Measurements from ENCODE around the gene MAP2K3.

Gene MAP2K3

DNA sequence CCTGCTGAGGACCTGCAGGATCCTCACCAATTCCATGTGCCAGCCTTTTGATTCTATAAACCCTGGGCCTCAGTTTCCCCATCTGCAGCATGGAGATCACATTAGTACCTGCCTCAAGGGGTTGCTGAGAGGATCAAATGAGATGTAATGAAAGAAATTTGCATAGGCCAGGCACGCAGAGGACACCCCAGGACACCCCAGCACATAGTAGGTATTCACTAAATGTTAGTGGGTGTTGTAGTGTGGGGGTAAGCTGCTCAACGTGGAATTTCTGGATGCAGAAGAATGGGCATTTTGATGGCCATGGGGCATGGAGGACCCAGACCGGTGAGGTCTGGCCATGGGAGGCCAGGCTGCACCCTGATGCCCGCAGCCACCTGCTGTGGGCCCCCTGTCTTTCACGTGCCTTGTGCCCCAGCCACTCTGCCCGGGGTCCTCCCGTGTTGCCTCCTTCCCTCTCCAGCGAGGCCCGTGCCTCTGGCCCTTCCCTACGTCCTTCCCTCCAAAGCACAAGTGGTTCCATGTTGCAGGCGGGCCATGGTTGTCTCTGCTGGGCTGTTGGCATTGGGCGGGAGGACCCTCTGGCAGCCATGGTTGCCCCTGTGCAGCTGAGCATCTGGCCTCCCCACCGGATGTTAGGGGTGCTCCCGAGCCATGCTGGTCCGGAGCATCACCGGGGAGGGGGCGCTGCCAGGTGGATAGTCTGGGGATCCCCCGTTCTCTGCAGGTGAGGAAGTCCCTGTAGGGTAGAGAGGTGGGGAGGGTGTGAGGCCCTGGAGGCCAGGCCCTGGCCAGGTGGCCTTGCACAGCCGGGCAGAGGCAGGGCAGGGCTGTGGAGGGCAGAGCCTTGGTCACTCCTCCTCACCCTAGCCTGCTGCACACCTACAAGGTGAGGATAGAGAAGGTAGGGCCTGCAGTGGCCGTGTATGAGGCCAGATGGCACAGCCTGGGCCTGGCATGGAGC lies 8.6 kb downstream of the MAP2K3 start:
- no peak for DNase-seq
- in situ Hi-C loops (cut with HindIII; ENCODE audit: low pct_ligation_motif_present, low pct_unique_long_range_greater_than_20kb, low sequenced_read_pairs), result no loop called here

DNA sequence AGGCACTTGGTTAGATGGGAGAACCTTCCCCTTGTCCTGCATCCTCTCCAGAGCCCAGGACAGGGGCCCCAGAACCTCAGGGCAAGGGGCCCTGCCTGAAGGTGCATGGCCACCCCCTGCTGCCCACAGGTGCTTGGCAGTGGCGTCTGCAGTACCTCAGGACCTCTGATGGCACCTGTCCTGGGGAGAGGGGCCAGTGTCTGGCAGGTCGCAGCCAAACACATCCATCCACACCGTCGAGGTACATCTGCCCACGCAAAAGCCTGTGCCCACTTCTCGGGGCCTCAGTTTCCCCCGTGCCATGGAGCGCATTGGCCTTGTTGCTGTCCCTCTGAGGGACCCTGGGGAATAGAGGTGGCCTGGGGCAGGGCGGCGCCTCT lies 9.3 kb downstream of the MAP2K3 start:
- in situ Hi-C loops (cut with HindIII; ENCODE audit: low pct_ligation_motif_present, low pct_unique_long_range_greater_than_20kb, low sequenced_read_pairs), result no loop called here
- no peak for DNase-seq

DNA sequence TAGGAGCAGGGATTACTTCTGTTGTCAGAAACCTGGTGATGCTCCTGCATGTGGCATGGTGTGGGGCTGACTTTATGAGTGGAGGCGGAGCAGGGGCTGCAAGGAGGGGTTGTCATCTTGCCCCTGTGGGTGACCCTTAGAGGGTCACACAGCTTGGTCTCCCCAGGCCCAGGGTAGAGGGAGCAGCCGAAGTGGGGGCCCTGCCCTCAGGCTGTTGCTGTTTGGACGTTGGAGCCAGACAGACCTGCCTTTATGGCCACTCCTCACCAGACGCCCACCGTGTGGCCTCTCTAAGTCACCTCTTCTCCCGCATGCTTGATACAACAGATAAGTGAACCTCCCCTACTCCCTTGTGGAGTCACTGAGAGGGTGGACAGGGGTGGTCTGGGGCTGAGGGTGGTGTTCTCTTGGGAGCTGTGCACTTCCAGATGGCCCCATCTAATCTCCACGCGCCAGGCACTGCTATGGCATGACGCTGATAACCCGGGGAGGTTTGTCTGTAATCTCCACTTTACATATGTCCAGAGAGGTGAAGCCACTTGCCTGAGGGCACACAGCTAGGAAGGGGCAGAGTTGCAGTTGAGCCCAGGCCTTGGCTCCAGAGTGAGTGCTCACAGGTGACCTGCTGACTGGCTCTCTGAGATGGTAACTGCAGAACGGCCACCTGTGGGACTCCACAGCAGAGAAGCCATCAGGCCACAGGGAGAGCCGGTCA lies 10.0 kb downstream of the MAP2K3 start:
- in situ Hi-C loops (cut with HindIII; ENCODE audit: low pct_ligation_motif_present, low pct_unique_long_range_greater_than_20kb, low sequenced_read_pairs), result no loop called here

DNA sequence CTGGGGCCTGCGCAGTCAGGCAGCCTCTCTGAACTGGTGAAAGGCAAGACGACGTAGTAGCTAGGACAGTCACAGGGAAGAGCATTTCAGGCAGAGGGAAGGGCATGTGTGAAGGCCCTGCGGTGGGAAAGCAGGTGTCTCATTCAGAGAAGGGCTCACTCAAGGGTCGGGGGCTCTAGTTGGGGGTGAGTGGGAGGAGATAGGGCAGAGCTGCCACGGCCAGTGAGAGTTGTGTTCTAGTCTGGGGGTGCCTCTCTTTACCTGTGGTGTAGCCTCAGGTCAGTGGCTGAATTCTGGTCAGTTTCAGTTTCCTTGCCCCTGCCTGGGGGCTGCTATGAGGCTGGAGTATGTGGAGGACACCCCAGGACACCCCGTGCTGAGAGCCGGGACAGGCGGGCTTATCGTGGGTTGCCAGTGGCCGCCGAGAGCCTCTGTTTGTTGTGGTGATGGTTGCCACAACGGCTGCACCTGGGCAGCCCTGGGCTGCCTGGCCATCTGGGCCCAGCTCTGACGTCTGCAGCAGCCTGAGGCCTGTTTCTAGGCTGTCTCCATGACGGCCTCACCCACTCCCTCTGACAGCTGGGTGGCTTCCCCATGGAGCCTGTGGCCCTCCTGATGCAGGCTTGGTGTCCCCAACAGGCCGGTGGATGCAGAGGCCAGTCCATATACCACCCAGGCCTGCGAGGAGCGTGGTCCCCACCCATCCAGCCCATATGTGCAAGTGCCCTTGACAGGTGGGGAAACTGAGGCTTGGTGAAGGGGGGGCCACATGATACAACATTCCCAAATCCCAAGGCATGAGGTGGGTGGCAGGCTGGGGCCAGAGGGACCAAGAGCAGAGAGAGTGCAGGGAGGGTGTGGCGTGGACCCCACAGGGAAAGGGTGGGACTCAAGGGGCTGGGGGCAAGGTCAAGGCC lies 10.8 kb downstream of the MAP2K3 start:
- in situ Hi-C loops (cut with HindIII; ENCODE audit: low pct_ligation_motif_present, low pct_unique_long_range_greater_than_20kb, low sequenced_read_pairs), result no loop called here
- no peak for DNase-seq

More for the DNA sequence above, 10.0 kb downstream of the MAP2K3 start:
- no peak for DNase-seq

DNA sequence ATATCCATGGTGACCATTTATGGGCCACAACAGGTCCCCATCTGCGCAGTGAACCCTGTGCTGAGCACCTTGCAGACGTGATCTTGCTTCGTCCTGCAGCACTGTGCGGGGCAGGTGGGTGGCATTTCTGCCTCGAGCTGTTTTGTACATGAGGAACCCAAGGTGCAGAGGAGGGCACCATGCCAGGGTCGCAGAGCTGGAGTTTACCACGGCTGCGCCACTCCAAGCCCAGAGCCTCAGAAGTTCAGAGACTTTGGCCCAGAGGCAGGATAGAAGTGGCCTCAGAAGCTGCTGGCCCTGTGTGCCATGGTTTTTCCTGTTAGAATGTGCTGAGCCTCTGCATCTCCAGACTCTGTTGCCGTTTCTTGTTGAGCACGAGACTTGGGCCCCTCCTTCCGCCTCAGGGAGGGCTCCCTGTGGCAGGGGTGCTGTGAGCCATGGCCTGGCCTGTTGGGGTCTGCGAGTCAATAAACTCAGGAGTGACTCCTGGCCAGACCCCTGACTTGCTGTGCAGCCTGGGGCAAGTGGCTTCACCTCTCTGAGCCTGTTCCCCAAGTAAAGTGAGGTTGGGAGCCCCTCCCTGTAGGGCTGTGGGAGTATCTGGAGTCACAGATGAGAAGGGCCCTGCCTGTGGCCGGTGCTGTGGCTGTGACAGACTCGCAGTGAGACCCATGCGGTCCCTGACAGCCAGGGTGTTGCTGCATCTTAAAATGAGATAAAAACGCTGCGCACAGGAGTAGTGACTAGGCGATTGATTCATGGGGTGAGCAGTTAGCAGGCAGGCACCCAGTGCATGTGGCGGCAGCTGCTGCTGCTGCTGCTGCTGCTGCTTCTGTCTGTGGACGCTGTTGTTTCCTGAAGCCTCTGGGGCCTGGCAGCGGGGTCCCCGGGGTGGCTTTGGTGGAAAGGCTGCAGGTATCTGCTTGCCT lies 11.8 kb downstream of the MAP2K3 start:
- in situ Hi-C loops (cut with HindIII; ENCODE audit: low pct_ligation_motif_present, low pct_unique_long_range_greater_than_20kb, low sequenced_read_pairs), result no loop called here
- no peak for DNase-seq

DNA sequence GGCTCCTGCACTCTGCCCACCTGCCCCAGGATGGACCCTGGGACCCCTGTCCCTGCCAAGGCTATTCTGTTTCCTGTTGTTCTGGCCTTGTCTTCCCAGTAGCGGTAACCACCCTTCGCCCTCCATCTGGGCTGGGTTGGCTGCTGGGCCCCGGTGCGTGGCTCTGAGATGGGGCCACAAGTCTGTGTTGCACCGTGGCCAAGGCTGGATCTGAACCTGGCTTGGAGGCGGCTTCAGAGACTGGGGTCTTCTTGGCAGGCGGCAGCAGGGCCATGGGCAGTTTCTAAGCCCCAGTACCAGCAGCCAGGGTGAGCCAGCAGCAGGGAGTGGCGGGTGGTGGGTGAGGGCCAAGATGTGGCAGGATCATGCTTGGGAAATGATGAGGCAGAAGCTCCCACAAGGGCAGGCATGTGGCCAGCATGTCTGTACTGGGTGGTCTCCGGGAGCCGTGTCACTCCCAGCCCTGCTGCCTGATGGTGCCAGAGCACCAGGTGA lies 12.6 kb downstream of the MAP2K3 start:
- DNase-seq, result no peak
- in situ Hi-C loops (cut with HindIII; ENCODE audit: low pct_ligation_motif_present, low pct_unique_long_range_greater_than_20kb, low sequenced_read_pairs), result no loop called here

DNA sequence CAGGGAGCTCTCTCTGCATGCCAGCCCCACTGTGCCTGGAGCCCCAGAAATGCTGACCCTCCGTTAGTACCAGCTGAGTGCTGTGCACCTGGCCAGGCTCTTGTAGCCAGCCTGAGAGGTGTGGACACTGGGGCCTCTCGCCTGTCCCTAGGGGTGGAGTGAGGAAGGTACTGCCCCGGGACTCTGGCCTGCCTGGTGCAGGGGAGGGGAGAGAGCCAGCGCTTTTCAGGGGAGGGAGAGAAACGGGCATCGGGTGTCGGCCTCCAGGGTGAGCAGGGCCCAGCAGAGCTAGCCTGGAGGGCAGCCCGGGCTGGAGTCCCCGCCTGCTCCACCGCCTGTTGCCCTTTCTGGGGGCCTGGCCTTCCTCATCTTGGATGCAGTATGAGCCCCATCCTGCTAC lies 13.1 kb downstream of the MAP2K3 start:
- DNase-seq, result no peak
- in situ Hi-C loops (cut with HindIII; ENCODE audit: low pct_ligation_motif_present, low pct_unique_long_range_greater_than_20kb, low sequenced_read_pairs), result no loop called here

DNA sequence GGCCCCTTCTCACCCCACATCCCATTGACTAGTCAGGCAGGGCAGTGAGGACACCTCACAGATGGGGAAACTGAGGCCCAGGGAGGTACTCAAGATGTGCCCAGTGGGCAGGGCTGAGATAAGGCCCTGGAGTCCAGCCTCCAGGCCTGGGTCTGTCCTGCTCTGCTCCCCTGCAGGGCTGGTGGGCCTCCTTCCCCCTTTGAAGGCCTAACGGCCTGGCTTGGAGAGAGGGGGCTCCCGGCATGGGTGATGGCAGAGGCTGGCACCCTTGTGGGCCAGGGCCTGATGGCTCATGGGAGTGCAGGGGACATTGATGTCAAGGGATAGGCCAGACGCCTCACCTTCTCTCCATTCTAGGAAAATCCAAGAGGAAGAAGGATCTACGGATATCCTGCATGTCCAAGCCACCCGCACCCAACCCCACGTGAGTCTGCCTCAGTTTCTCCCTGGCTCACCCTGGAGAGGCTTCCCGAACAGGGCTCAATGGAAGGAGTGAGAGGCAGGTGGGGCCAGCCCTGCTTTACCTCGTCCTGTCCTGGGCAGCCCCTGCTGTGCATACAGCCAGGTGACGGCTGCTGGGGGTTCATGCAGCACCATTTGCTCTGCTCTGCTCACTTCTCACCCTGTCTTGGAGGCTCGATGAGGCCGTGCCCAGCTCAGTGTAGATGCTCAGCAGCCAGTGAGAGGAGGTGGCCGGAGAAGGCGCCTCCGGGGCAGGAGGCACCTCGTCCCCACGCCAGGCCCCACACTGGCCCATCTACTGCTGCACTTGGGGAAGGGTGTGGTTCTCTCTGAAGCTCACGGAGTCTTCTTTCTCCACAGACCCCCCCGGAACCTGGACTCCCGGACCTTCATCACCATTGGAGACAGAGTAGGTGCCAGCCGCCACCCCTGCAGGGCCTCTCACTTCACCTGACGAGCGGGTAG lies 13.8 kb downstream of the MAP2K3 start:
- no peak for DNase-seq
- in situ Hi-C loops (cut with HindIII; ENCODE audit: low pct_ligation_motif_present, low pct_unique_long_range_greater_than_20kb, low sequenced_read_pairs), result no loop called here

DNA sequence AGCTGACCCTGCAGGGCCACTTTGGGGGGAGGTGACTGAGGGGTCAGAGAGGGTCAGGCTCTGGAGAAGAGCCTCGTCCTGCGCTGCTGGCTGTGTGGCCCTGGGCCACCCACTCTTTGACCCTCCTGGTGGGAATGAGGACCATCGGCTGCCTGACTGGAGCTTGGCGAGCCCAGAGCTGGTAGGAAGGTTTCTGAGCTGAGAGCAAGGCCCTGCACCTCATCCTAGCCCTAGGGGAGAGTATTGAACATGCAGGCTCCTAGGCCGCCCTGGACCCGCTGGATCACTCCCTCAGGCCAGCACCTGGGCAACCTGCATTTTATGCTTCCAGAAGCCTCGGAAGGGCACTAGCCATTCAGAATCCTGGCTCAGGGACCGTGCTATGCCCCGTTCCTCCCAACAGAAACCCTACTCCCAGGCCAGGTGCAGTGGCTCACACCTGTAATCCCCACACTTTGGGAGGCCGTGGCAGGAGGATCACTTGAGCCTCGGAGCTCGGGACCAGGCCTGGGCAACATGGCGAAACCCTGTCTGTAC lies 14.5 kb downstream of the MAP2K3 start:
- DNase-seq, result no peak
- in situ Hi-C loops (cut with HindIII; ENCODE audit: low pct_ligation_motif_present, low pct_unique_long_range_greater_than_20kb, low sequenced_read_pairs), result no loop called here

DNA sequence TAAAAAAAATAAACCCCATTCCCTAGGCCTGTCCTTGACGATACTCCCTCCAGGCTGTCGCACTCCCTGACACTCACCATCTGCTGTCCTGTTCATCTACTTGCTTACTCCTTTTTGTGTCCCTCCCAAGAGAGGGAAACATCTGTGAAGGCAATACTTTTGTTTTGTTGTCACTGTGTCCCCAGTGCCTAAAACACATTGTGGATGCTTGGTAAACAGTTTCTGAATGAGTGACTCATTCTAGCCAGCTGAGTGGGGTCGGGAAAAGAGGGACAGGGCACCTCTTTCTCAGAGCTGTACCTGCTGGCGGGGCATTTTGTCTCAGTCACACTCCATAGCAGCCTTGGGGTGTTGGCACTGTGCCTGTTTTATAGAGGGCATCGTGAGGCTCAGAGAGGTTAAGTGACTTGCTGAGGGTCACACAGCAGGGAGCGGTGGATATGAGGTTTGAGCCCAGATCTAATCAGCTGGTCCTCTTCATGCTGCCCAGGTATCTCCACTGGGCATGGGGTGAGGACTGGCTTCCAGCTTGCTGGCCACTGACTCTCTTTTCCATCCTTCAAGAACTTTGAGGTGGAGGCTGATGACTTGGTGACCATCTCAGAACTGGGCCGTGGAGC lies 15.6 kb downstream of the MAP2K3 start:
- DNase-seq, result no peak
- in situ Hi-C loops (cut with HindIII; ENCODE audit: low pct_ligation_motif_present, low pct_unique_long_range_greater_than_20kb, low sequenced_read_pairs), result no loop called here

DNA sequence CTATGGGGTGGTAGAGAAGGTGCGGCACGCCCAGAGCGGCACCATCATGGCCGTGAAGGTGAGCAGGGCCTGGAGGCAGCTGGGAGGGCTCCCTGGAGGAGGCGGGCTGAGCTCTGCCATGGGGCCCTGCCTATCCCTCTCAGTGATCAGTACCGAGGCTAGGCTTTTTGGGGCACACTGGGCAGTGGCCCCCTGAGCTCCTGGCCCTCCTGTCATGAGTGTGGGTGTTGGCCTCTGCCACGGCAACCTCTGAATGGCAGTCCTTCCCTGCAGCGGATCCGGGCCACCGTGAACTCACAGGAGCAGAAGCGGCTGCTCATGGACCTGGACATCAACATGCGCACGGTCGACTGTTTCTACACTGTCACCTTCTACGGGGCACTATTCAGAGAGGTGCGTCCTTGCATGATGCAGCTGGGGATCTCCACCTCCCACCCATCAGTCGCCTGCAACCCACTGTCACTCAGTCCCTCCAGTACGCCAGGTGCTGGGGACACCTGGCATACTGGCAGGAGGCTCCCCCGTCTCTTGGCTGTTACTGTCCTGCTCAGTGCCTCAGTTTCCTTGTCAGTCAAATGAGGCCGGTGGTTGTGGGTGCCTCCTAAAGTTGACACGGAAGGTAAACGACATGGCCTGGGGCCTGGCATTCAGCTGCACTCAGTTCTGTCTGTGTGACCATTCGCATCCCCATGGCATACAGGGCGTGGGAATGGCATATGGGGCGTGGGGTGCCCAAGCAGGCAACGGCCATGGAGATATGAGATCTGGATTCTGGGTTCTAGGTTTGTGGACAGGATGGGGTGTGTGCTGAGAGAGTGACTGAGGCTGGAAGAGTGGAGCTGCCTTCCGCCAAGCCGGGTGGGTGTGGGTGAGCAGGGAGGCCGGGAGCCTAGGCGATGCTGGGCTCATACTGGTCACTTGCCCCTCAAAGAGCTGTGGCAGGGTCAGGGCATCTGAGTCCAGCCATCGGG lies 16.4 kb downstream of the MAP2K3 start:
- in situ Hi-C loops (cut with HindIII; ENCODE audit: low pct_ligation_motif_present, low pct_unique_long_range_greater_than_20kb, low sequenced_read_pairs), result no loop called here
- no peak for DNase-seq

DNA sequence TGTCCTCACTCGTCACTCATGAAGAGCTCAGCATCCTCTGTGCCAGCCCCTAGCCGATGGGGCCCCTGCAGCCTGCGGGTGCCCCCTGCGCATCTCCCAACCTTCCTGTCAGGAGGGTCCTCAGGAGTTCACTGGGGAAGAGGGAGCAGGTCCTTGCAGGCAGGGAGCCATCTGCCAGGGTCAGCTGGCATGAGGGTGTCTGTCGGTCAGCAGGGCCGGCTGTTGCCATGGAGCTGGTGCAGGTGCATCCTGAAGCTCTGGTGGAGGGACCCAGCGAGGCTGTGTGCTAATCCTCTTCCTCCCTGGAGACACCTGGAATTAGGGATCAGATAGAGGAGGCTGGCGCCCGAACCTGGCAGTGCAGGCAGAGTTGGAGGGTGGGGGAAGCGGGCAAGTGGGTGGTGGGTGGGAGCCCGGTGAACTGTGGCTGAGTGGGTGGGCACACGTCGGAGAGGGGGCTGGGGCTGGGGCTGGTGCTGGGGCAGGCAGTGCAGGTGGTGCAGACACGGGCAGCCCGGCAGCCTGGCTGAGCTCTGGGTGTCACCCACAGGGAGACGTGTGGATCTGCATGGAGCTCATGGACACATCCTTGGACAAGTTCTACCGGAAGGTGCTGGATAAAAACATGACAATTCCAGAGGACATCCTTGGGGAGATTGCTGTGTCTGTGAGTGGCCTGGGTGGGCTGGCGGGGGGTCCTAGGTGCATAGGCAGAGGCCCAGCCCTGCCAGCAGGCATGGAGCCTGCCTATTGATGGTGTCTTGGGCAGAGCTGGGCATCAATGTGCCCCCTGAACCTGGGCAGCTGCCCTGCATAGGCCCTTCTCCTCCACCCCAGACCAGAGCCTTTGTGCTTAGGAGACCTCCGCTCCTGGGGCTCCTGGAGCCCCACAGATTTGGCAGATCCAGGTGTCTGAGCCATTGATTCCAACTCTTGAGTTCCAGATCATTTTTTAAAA lies 17.4 kb downstream of the MAP2K3 start:
- in situ Hi-C loops (cut with HindIII; ENCODE audit: low pct_ligation_motif_present, low pct_unique_long_range_greater_than_20kb, low sequenced_read_pairs), result no loop called here
- DNase-seq, result no peak

DNA sequence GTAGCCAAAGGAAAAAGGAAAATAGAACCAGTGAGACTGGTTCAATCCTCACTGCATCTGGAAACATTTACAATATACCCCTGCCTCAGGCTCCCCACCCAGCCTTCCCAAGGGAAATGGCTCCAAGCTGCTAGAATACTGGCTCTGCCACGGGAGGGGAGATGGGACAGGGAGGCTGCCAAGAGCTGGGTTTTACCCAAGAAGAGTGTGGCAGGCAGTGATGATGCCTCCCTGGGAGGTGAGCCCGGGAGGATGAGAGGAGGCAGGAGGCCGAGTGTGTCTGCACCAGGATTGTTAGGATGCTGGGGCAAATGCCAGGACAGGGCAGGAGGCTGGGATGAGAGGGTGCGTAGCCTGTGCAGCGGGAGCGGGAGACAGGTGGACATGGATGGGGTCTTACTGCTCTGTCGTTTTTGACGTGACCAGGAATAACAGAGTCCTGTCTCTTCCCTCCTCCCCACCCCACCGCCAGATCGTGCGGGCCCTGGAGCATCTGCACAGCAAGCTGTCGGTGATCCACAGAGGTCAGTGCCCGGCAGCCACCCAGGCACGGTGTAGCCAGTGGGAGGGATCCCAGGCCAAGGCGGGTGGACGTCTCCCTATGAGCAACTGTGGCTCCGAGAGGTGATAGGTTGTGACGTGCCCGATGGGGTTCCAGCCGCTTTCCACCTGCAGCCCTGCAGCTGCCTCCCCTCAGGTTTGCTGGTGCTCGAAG lies 18.4 kb downstream of the MAP2K3 start:
- in situ Hi-C loops (cut with HindIII; ENCODE audit: low pct_ligation_motif_present, low pct_unique_long_range_greater_than_20kb, low sequenced_read_pairs), result no loop called here
- DNase-seq, result no peak
